H1 (cell line): ENCODE measurements around the gene RPS6KA2. TPM values are rescaled to one million over a fixed set of nuclear protein-coding genes. Genes with fewer than 3 reads are reported as not detected.
A peak's percentile ranks its signal among the peaks of the same experiment; 100 is the strongest.

Source experiments
- CTCF ChIA-PET: fragments of 300-600 bp; sonication (Branson Sonifier 250); formaldehyde crosslinking; loops from one replicate; lab custom pipeline; 2021; ENCODE audit not compliant: partially characterized antibody; lab: Charles Lee
- POLR2A ChIA-PET: fragments of 300-600 bp; sonication (Branson Sonifier 250); formaldehyde crosslinking; loops from one replicate; lab custom pipeline; 2021; ENCODE audit warnings: inconsistent platforms; ENCODE audit not compliant: partially characterized antibody; lab: Charles Lee
- DNase-seq, 2 experiments: peaks; one replicate each; pipeline versions ENCODE4 v3.0.0 to v3.0.0-alpha.2; 2010 to 2022; ENCODE audit warnings: low spot score in 2 of 2, low read depth in 1 of 2, mixed read lengths in 1 of 2
- FAIRE-seq: peaks from 2 replicates; lab custom pipeline; 2011; peaks lifted over from hg19 to GRCh38; lab: Jason Lieb, UNC
- H2AFZ ChIP-seq: 2 replicates; pipeline ENCODE4 v1.8.1; 2012; ENCODE audit warnings: low read length, inconsistent platforms
- H2AK5ac ChIP-seq: 2 replicates; pipeline ENCODE4 v1.6.1; 2013; ENCODE audit warnings: low read depth, low read length
- H2BK120ac ChIP-seq: replicated peaks from 2 replicates; pipeline ENCODE3; 2013; ENCODE audit warnings: low read depth, low read length, inconsistent platforms
- H2BK12ac ChIP-seq: 2 replicates; pipeline ENCODE4 v1.6.1; 2013; ENCODE audit warnings: low read depth, low read length
- H2BK15ac ChIP-seq: 2 replicates; pipeline ENCODE4 v1.6.1; 2013; ENCODE audit warnings: low read length
- H2BK20ac ChIP-seq: 2 replicates; pipeline ENCODE4 v1.6.1; 2013; ENCODE audit warnings: low read length
- H2BK5ac ChIP-seq: 2 replicates; pipeline ENCODE4 v1.6.1; 2013; ENCODE audit warnings: low read depth, low read length
- H3K14ac ChIP-seq: 2 replicates; pipeline ENCODE4 v1.6.1; 2013; ENCODE audit warnings: inconsistent platforms; ENCODE audit not compliant: insufficient read length
- H3K18ac ChIP-seq: 2 replicates; pipeline ENCODE4 v1.6.1; 2013; ENCODE audit warnings: low read length; ENCODE audit errors: extremely low read depth
- H3K23ac ChIP-seq: 2 replicates; pipeline ENCODE4 v1.6.1; 2013; ENCODE audit warnings: inconsistent platforms; ENCODE audit not compliant: insufficient read length
- H3K23me2 ChIP-seq: 2 replicates; pipeline ENCODE4 v1.6.1; 2013; ENCODE audit warnings: low read depth, low read length
- H3K27ac ChIP-seq: 2 replicates; pipeline ENCODE4 v1.6.1; 2011; ENCODE audit warnings: low read depth, low read length, inconsistent platforms
- H3K27me3 ChIP-seq, 4 experiments: replicated peaks in 1 of 4; 1 replicate in 1 of 4; 2 replicates in 3 of 4; pipeline versions ENCODE4 v1.6.1 to v1.8.1; 2011 to 2013; ENCODE audit warnings: low read length in 3 of 4, mild to moderate bottlenecking in 3 of 4, inconsistent platforms in 2 of 4, mixed read lengths in 2 of 4, moderate library complexity in 1 of 4; ENCODE audit not compliant: control insufficient read depth in 3 of 4, insufficient read depth in 3 of 4; ENCODE audit errors: extremely low read depth in 1 of 4
- H3K36me3 ChIP-seq, 4 experiments: 2 replicates each; pipeline versions ENCODE4 v1.6.1 to v1.8.1; 2011 to 2013; ENCODE audit warnings: mild to moderate bottlenecking in 4 of 4, low read length in 3 of 4, moderate library complexity in 2 of 4, control low read depth in 1 of 4, inconsistent platforms in 1 of 4; ENCODE audit not compliant: insufficient read depth in 4 of 4, control insufficient read depth in 2 of 4
- H3K4ac ChIP-seq: replicated peaks from 2 replicates; pipeline ENCODE3; 2013; ENCODE audit warnings: low read length, low read depth, mixed read lengths, inconsistent platforms; ENCODE audit not compliant: insufficient read length
- H3K4me1 ChIP-seq, 4 experiments: replicated peaks in 1 of 4; 1 replicate in 1 of 4; 2 replicates in 3 of 4; pipeline versions ENCODE4 v1.6.1 to v1.8.1; 2011 to 2013; ENCODE audit warnings: low read length in 3 of 4, inconsistent platforms in 2 of 4, mixed read lengths in 1 of 4; ENCODE audit not compliant: insufficient read depth in 4 of 4, control insufficient read depth in 3 of 4
- H3K4me2 ChIP-seq, 2 experiments: 2 replicates each; pipeline versions ENCODE4 v1.6.1 to v1.8.1; 2011 to 2013; ENCODE audit warnings: low read depth in 2 of 2, low read length in 2 of 2, control low read depth in 1 of 2, inconsistent platforms in 1 of 2, mild to moderate bottlenecking in 1 of 2; ENCODE audit not compliant: insufficient read depth in 1 of 2
- H3K4me3 ChIP-seq, 4 experiments: fragments of 200-600, 300-600 bp in 1 of 4; sonication (generic), shearing (Covaris generic), sonication (Bioruptor Twin) in 1 of 4; 2 replicates each; pipeline versions ENCODE4 v1.5.1 to v1.8.1; 2011 to 2016; ENCODE audit warnings: low read length in 4 of 4, low read depth in 3 of 4, control low read depth in 2 of 4, inconsistent platforms in 2 of 4, mild to moderate bottlenecking in 2 of 4, mixed read lengths in 1 of 4, moderate library complexity in 1 of 4; ENCODE audit not compliant: insufficient read depth in 2 of 4; ENCODE audit errors: extremely low read depth in 1 of 4
- H3K56ac ChIP-seq: replicated peaks from 2 replicates; pipeline ENCODE3; 2013; ENCODE audit warnings: low read depth, mild to moderate bottlenecking, mixed read lengths, low read length, inconsistent platforms; ENCODE audit not compliant: insufficient read length
- H3K79me1 ChIP-seq: 2 replicates; pipeline ENCODE4 v1.6.1; 2013; ENCODE audit warnings: low read depth, low read length, control low read depth
- H3K79me2 ChIP-seq, 2 experiments: 2 replicates each; pipeline versions ENCODE4 v1.6.1 to v1.8.1; 2012 to 2013; ENCODE audit warnings: low read length in 2 of 2, mild to moderate bottlenecking in 2 of 2, inconsistent platforms in 1 of 2; ENCODE audit not compliant: insufficient read depth in 2 of 2, control insufficient read depth in 1 of 2
- H3K9ac ChIP-seq, 4 experiments: replicated peaks in 1 of 4; 1 replicate in 1 of 4; 2 replicates in 3 of 4; pipeline versions ENCODE4 v1.6.1 to v1.8.1; 2011 to 2013; ENCODE audit warnings: low read depth in 3 of 4, low read length in 3 of 4, control low read depth in 2 of 4, mild to moderate bottlenecking in 2 of 4, moderate library complexity in 2 of 4, inconsistent platforms in 1 of 4; ENCODE audit errors: extremely low read depth in 1 of 4
- H3K9me3 ChIP-seq, 2 experiments: 2 replicates each; pipeline versions ENCODE4 v1.6.1 to v1.8.1; 2012 to 2013; ENCODE audit warnings: mild to moderate bottlenecking in 2 of 2, moderate library complexity in 2 of 2, control low read depth in 1 of 2, inconsistent platforms in 1 of 2, low read depth in 1 of 2, low read length in 1 of 2, mixed read lengths in 1 of 2; ENCODE audit not compliant: insufficient read depth in 2 of 2
- H4K20me1 ChIP-seq, 2 experiments: replicated peaks in 1 of 2; 2 replicates each; pipeline versions ENCODE3 to v1.8.1; 2011 to 2013; ENCODE audit warnings: inconsistent platforms in 2 of 2, low read length in 2 of 2, mild to moderate bottlenecking in 1 of 2; ENCODE audit not compliant: insufficient read depth in 2 of 2, control insufficient read depth in 1 of 2
- H4K5ac ChIP-seq: 2 replicates; pipeline ENCODE4 v1.6.1; 2013; ENCODE audit warnings: low read length, low read depth, mixed read lengths, inconsistent platforms; ENCODE audit not compliant: insufficient read length
- H4K8ac ChIP-seq: 2 replicates; pipeline ENCODE4 v1.8.0; 2013; ENCODE audit warnings: mild to moderate bottlenecking, moderate library complexity, low read length, inconsistent platforms; ENCODE audit not compliant: insufficient read depth; ENCODE audit errors: extremely low read depth
- H4K91ac ChIP-seq: replicated peaks from 2 replicates; pipeline ENCODE3; 2013; ENCODE audit warnings: low read length, mixed read lengths, inconsistent platforms; ENCODE audit not compliant: insufficient read length
- CHD2 ChIP-seq: IDR thresholded peaks from 2 replicates; pipeline ENCODE4 v1.6.1; 2012; ENCODE audit warnings: low read length, improper control_type of control experiment
- SP2 ChIP-seq: IDR thresholded peaks from 2 replicates; pipeline ENCODE4 v1.6.1; 2012; ENCODE audit warnings: mild to moderate bottlenecking, low read length, inconsistent platforms
- WGBS, 2 experiments: shearing (Covaris generic) in 1 of 2; methylation state at CpG; one replicate each; pipeline versions ENCODE4 v1.1.6 to v1.1.7; 2013 to 2015; ENCODE audit warnings: low lambda C conversion rate in 2 of 2, mixed read lengths in 2 of 2, inconsistent platforms in 1 of 2, low coverage in 1 of 2, missing lambda C conversion rate in 1 of 2; ENCODE audit not compliant: insufficient replicate concordance in 2 of 2, insufficient coverage in 1 of 2, insufficient read length in 1 of 2; ENCODE audit errors: extremely low coverage in 1 of 2, missing lambda C conversion rate in 1 of 2; 5-methylcytosine and 5-hydroxymethylcytosine counted together
- polyA plus RNA-seq, 7 experiments: library from polyadenylated mRNA; depleted of rRNA in 3 of 7; stranded (reverse) in 5 of 7; unstranded in 2 of 7; fragments of >200 nt in 5 of 7; fragments of 200-250 nt in 2 of 7; gene quantifications; 1 replicate in 5 of 7; 2 replicates in 1 of 7; 4 replicates in 1 of 7; pipeline versions ENCODE4 v1.2.1 to v1.2.3, GENCODE V29; 2011 to 2013; ENCODE audit warnings: missing spikeins in 2 of 7, mixed read lengths in 2 of 7
- total RNA-seq: library from RNA; stranded (reverse); fragmentation: NEBNext Ultra II Directional; extraction: Animal tissue kit (Norgen Biotek cat#: 25700); gene quantifications from 2 replicates; pipeline ENCODE4 v1.2.1, GENCODE V29; 2021

The RPS6KA2 gene
- total and polyA plus RNA-seq, 2 of the 8 experiments (the other 6 are each of a cell fraction or from before 2014, with no cell fraction given): 8.8 to 25.7 TPM

GRCh38 chr6:166406197-166406596, 220.9 kb downstream of the RPS6KA2 start:
- no peak overlapping the region for H2AFZ ChIP-seq
- H4K91ac ChIP-seq: no peak overlapping the region
- no peak for FAIRE-seq

More at GRCh38 chr6:166406197-166406596, 220.9 kb downstream of the RPS6KA2 start:
- peaks cover 0 to 4% of the 10 kb centered on the region in 2 experiments for H4K20me1 ChIP-seq
- no peak overlapping the region for H2BK5ac ChIP-seq
- no peaks in the 10 kb centered on the region; a peak in 1 of 8 replicates for H3K36me3 ChIP-seq
- H3K9ac ChIP-seq: no peak overlapping the region
- no peak overlapping the region for H3K14ac ChIP-seq
- no peak for DNase-seq
- CTCF ChIA-PET: interaction anchor here (1.2 to 2.2 kb wide), 4 partner anchors 39 to 99 kb away, joined by 4 to 6 read pairs (median 4); no protein-coding TSS in a partner anchor
- H2BK20ac ChIP-seq: no peak overlapping the region
- H3K23me2 ChIP-seq: no peaks in the 10 kb centered on the region
- peaks cover 2% of the 10 kb centered on the region; the same call in 1 of the 2 replicates for H3K79me1 ChIP-seq
- H4K8ac ChIP-seq: 0 out of 2 replicates have a peak overlapping the region, but pooled peaks have one; percentile 52
- no peak overlapping the region for H2BK120ac ChIP-seq
- H2BK15ac ChIP-seq: no peak overlapping the region
- H3K27me3 ChIP-seq: no peaks in the 10 kb centered on the region
- no peak overlapping the region for H3K23ac ChIP-seq
- H3K18ac ChIP-seq: no peak overlapping the region
- H3K79me2 ChIP-seq: no peaks in the 10 kb centered on the region
- TF ChIP-seq CHD2: no peak
- no peak for TF ChIP-seq SP2
- 87% methylated on average over 12 of the region's 12 CpGs; no CpG with 5 or more reads in 1 of the 2 experiments for WGBS, 2 experiments
- H3K4me2 ChIP-seq: no peak overlapping the region
- H4K5ac ChIP-seq: no peak overlapping the region
- H2BK12ac ChIP-seq: no peak overlapping the region
- POLR2A ChIA-PET: interaction anchor here (0.6 kb wide), 1 partner anchor 64 kb away, joined by 3 read pairs; no protein-coding TSS in a partner anchor
- no peak overlapping the region for H3K27ac ChIP-seq
- H2AK5ac ChIP-seq: no peak overlapping the region
- H3K4me1 ChIP-seq: peaks cover 0 to 3% (median 0%) of the 10 kb centered on the region in 4 experiments; a peak in 2 of 7 replicates
- H3K4ac ChIP-seq: no peak overlapping the region
- H3K56ac ChIP-seq: no peak overlapping the region
- H3K9me3 ChIP-seq: no peaks in the 10 kb centered on the region
- no peak overlapping the region for H3K4me3 ChIP-seq
